AG09309 (cell line): ENCODE measurements around the gene CADPS2.

Experiments used
- DNase-seq: peaks from one replicate; pipeline ENCODE4 v3.0.0-alpha.2; 2010; ENCODE audit warnings: low read depth
- H3K4me3 ChIP-seq: 2 replicates; pipeline ENCODE4 v1.5.1; 2011; ENCODE audit warnings: mild to moderate bottlenecking, low read depth, low read length, moderate library complexity; ENCODE audit not compliant: control insufficient read depth
- TF ChIP-seq, protein P1 (sequence below): IDR thresholded peaks from 2 replicates; pipeline ENCODE4 v1.5.1; 2011; ENCODE audit warnings: mild to moderate bottlenecking, low read depth, low read length, inconsistent platforms; ENCODE audit not compliant: insufficient read depth, control insufficient read depth; ENCODE audit errors: missing control alignments

Gene CADPS2

GRCh38 chr7:122454776-122455507 lies 431.3 kb downstream of the CADPS2 start:
- H3K4me3 ChIP-seq = no peak overlapping the region
- DNase-seq = no peak
- TF ChIP-seq, protein P1, sequence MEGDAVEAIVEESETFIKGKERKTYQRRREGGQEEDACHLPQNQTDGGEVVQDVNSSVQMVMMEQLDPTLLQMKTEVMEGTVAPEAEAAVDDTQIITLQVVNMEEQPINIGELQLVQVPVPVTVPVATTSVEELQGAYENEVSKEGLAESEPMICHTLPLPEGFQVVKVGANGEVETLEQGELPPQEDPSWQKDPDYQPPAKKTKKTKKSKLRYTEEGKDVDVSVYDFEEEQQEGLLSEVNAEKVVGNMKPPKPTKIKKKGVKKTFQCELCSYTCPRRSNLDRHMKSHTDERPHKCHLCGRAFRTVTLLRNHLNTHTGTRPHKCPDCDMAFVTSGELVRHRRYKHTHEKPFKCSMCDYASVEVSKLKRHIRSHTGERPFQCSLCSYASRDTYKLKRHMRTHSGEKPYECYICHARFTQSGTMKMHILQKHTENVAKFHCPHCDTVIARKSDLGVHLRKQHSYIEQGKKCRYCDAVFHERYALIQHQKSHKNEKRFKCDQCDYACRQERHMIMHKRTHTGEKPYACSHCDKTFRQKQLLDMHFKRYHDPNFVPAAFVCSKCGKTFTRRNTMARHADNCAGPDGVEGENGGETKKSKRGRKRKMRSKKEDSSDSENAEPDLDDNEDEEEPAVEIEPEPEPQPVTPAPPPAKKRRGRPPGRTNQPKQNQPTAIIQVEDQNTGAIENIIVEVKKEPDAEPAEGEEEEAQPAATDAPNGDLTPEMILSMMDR = no peak

GRCh38 chr7:122453432-122453831 lies 432.8 kb downstream of the CADPS2 start:
- TF ChIP-seq, protein P1 = no peak
- DNase-seq = no peak
- H3K4me3 ChIP-seq = no peak overlapping the region

DNA sequence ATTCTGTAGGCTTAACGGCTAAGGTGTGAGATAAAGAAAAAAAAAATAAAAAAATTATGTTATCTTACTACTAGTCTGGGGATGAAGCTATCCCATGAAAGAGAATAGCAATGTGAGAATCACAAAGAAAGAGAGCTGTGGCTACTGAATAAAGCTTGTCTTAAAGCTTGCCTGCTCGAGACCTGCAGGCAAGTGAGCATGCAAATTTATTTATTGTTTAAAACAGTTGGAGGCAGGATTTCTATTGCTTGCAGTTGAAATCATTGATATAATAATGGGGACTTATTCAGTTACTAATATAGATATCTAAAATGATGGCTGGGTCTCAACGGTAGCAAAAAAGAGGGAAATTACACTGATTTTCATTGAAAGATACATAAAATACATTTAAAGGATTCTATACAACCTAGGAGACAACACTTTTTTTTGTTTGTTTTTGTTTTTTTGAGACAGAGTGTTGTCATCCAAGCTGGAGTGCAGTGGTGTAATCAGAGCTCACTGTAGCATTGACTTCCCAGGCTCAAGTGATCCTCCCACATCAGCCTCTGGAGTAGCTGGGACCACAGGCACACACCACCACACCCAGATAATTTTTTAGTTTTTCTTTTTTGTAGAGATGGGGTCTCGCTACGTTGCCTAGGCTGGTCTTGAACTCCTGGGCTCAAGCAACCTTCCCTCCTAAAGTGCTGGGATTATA lies 437.2 kb downstream of the CADPS2 start:
- H3K4me3 ChIP-seq = no peak overlapping the region
- TF ChIP-seq, protein P1 = no peak
- DNase-seq = no peak

GRCh38 chr7:122442929-122443328 lies 443.3 kb downstream of the CADPS2 start:
- TF ChIP-seq, protein P1 = no peak
- no peak overlapping the region for H3K4me3 ChIP-seq
- no peak for DNase-seq

DNA sequence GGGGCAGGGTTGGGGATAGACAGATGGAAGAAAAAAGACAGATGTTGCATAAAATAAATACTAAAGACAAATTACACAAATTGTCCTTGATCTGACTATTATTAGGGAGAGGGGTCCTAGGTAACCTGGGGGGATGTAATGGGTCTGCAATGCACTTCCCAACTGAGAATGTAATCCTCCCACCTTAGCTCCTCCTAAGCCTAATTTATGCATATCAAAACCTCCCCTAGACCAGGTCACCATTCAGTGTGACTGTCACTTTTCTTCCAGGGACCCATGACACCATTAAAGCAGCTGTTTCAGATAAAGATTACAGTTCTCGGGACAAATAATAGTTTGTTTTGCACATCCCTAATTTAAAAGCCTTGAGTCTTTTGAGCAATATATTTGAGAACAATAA lies 447.8 kb downstream of the CADPS2 start:
- TF ChIP-seq, protein P1 = no peak
- H3K4me3 ChIP-seq = no peak overlapping the region
- no peak for DNase-seq

GRCh38 chr7:122438006-122438405 lies 448.3 kb downstream of the CADPS2 start:
- H3K4me3 ChIP-seq = no peak overlapping the region
- no peak for DNase-seq
- TF ChIP-seq, protein P1 = no peak
